OCI-LY7 (cell line): Measurements from ENCODE around the gene CTNNA3. TPM values are rescaled to one million over a fixed set of nuclear protein-coding genes. Genes with fewer than 3 reads are reported as not detected.

Experiments
- BruUV-seq: library from RNA; stranded (reverse); fragments of 400-500 nt; replicated peaks from 2 replicates; lab custom pipeline; 2021; lab: Mats Ljungman, UMichigan
- CTCF ChIA-PET: fragments of 300-600 bp; sonication (Branson Sonifier 250); formaldehyde crosslinking; loops from one replicate; lab custom pipeline; 2022; ENCODE audit warnings: antibody characterized with exemption; ENCODE audit not compliant: unreplicated experiment; lab: Charles Lee
- POLR2A ChIA-PET: fragments of 300-600 bp; sonication (Branson Sonifier 250); formaldehyde crosslinking; loops from one replicate; lab custom pipeline; 2022; ENCODE audit warnings: antibody characterized with exemption; lab: Charles Lee
- DNase-seq: peaks from one replicate; pipeline ENCODE4 v3.0.0-alpha.2; 2015; ENCODE audit warnings: low spot score
- H2AFZ ChIP-seq: fragments of 200-600 bp; sonication (generic), shearing (Covaris generic); 2 replicates; pipeline ENCODE4 v1.6.1; 2014; ENCODE audit warnings: mild to moderate bottlenecking, antibody characterized with exemption, low read length, moderate library complexity
- H3K27ac ChIP-seq: fragments of 200-600 bp; sonication (generic); 2 replicates; pipeline ENCODE4 v1.5.1; 2014; ENCODE audit warnings: mixed run types, low read depth, mild to moderate bottlenecking, moderate library complexity, low read length, inconsistent platforms; ENCODE audit not compliant: poor library complexity, severe bottlenecking
- H3K36me3 ChIP-seq: fragments of 200-600 bp; sonication (generic); 2 replicates; pipeline ENCODE4 v1.6.1; 2014; ENCODE audit warnings: mild to moderate bottlenecking, antibody characterized with exemption, low read length, moderate library complexity, mixed read lengths; ENCODE audit not compliant: insufficient read depth
- H3K4me1 ChIP-seq: fragments of 200-600 bp; sonication (generic); 2 replicates; pipeline ENCODE4 v1.5.1; 2014; ENCODE audit warnings: mild to moderate bottlenecking, low read length; ENCODE audit not compliant: insufficient read depth, poor library complexity, severe bottlenecking
- H3K4me2 ChIP-seq: fragments of 200-600 bp; sonication (generic); 2 replicates; pipeline ENCODE4 v1.6.1; 2014; ENCODE audit warnings: mild to moderate bottlenecking, low read length
- H3K4me3 ChIP-seq: fragments of 200-600 bp; sonication (generic); 2 replicates; pipeline ENCODE4 v1.5.1; 2014; ENCODE audit warnings: mild to moderate bottlenecking, low read depth, low read length; ENCODE audit not compliant: poor library complexity, severe bottlenecking
- H3K79me2 ChIP-seq: fragments of 200-600 bp; sonication (generic); 2 replicates; pipeline ENCODE4 v1.6.1; 2016; ENCODE audit warnings: low read depth, mild to moderate bottlenecking, low read length, moderate library complexity, mixed read lengths; ENCODE audit not compliant: insufficient read depth
- H3K9me2 ChIP-seq: fragments of 200-600 bp; sonication (generic); 2 replicates; pipeline ENCODE4 v1.6.1; 2016; ENCODE audit warnings: mild to moderate bottlenecking, low read length, mixed read lengths; ENCODE audit not compliant: insufficient read depth
- H3K9me3 ChIP-seq: fragments of 200-600 bp; sonication (generic); 2 replicates; pipeline ENCODE4 v1.6.1; 2014; ENCODE audit warnings: mild to moderate bottlenecking, mixed run types, low read length, mixed read lengths
- H4K20me1 ChIP-seq: fragments of 200-600 bp; sonication (generic); 2 replicates; pipeline ENCODE4 v1.6.1; 2014; ENCODE audit warnings: mild to moderate bottlenecking, antibody characterized with exemption, low read length, moderate library complexity, mixed read lengths; ENCODE audit not compliant: insufficient read depth
- CTCF ChIP-seq: fragments of 200-600 bp; sonication (generic); conservative IDR thresholded peaks from 2 replicates; pipeline ENCODE4 v1.5.1; 2014; ENCODE audit warnings: mild to moderate bottlenecking, antibody characterized with exemption, low read length, moderate library complexity, mixed read lengths
- EZH2phosphoT487 ChIP-seq: fragments of 200-600 bp; sonication (generic); IDR thresholded peaks from 2 replicates; pipeline ENCODE4 v1.6.1; 2018; ENCODE audit warnings: low read depth, borderline replicate concordance, mild to moderate bottlenecking, mixed run types, antibody characterized with exemption, low read length, moderate library complexity, mixed read lengths
- intact Hi-C: fragments of 100-400 bp; cut with micrococcal nuclease; formaldehyde crosslinking; loops from one replicate; pipeline ENCODE4 v1.10.0; 2022; ENCODE audit not compliant: unreplicated experiment
- total RNA-seq, 2 experiments: library from RNA; depleted of rRNA in 1 of 2; stranded (reverse); fragments of >200 nt in 1 of 2; shearing (Covaris generic) in 1 of 2; gene quantifications; 2 replicates each; pipeline ENCODE4 v1.2.3, GENCODE V29; 2014 to 2022

The CTNNA3 gene
- total RNA-seq, 2 experiments from 2014 or later: not detected

- no peak for TF ChIP-seq CTCF
- TF ChIP-seq EZH2phosphoT487: no peak
- H2AFZ ChIP-seq: no peak overlapping the region
- no TSS peak for BruUV-seq
- no peaks in the 10 kb centered on the region for H3K9me2 ChIP-seq
- H3K4me1 ChIP-seq: no peaks in the 10 kb centered on the region
- H3K27ac ChIP-seq: no peak overlapping the region
- CTCF ChIA-PET: no interaction called here
- intact Hi-C loops: no loop called here
- H3K4me3 ChIP-seq: no peak overlapping the region
- H3K79me2 ChIP-seq: no peaks in the 10 kb centered on the region
- DNase-seq: no peak
- H3K36me3 ChIP-seq: no peaks in the 10 kb centered on the region
- POLR2A ChIA-PET: interaction anchor here (0.7 to 0.8 kb wide), 2 partner anchors 16 to 72 kb away, joined by 3 read pairs; no protein-coding TSS in a partner anchor
- no peaks in the 10 kb centered on the region for H4K20me1 ChIP-seq
- H3K9me3 ChIP-seq: no peaks in the 10 kb centered on the region
- H3K4me2 ChIP-seq: no peak overlapping the region
These were observed 600.5 kb downstream of the CTNNA3 start for GRCh38 chr10:67095531-67095930.

- TF ChIP-seq EZH2phosphoT487 (no peak), CTCF (no peak)
- ChIA-PET POLR2A (no interaction called here), CTCF (no interaction called here)
- no peak overlapping the region for H3K4me2 ChIP-seq
- BruUV-seq: no TSS peak
- H3K27ac ChIP-seq: no peak overlapping the region
- no peak for DNase-seq
- H4K20me1 ChIP-seq: no peaks in the 10 kb centered on the region
- intact Hi-C loops: no loop called here
- H3K9me3 ChIP-seq: no peaks in the 10 kb centered on the region
- H3K4me3 ChIP-seq: no peak overlapping the region
- H3K9me2 ChIP-seq: no peaks in the 10 kb centered on the region
- no peaks in the 10 kb centered on the region for H3K4me1 ChIP-seq
- no peaks in the 10 kb centered on the region for H3K36me3 ChIP-seq
- no peaks in the 10 kb centered on the region for H3K79me2 ChIP-seq
- no peak overlapping the region for H2AFZ ChIP-seq
These were observed 608.0 kb downstream of the CTNNA3 start for GRCh38 chr10:67088036-67088435.

- Histone ChIP-seq H3K9me2 (no peaks in the 10 kb centered on the region), H3K4me1 (no peaks in the 10 kb centered on the region), H4K20me1 (no peaks in the 10 kb centered on the region), H3K36me3 (no peaks in the 10 kb centered on the region), H3K4me3 (no peak overlapping the region), H3K4me2 (no peak overlapping the region), H3K9me3 (no peaks in the 10 kb centered on the region), H2AFZ (no peak overlapping the region), H3K27ac (no peak overlapping the region), H3K79me2 (no peaks in the 10 kb centered on the region)
- TF ChIP-seq EZH2phosphoT487: no peak
- TF ChIP-seq CTCF: no peak
- intact Hi-C loops: no loop called here
- no peak for DNase-seq
- BruUV-seq: no TSS peak
- POLR2A ChIA-PET: no interaction called here
- CTCF ChIA-PET: no interaction called here
These were observed 608.9 kb downstream of the CTNNA3 start for GRCh38 chr10:67087135-67087425.
